GM12878 (cell line): ENCODE data around the gene ZDHHC5. TPM values are rescaled to one million over a fixed set of nuclear protein-coding genes. Genes with fewer than 3 reads are reported as not detected.

ENCODE experiments used
- BCL3 ChIP-seq: IDR thresholded peaks from 2 replicates; pipeline ENCODE4 v1.6.1; 2011; ENCODE audit warnings: borderline replicate concordance, low read depth, mild to moderate bottlenecking, moderate library complexity, low read length; ENCODE audit not compliant: insufficient read depth, poor library complexity, severe bottlenecking
- CTCF ChIP-seq, 3 experiments: IDR thresholded peaks in 2 of 3; conservative IDR thresholded peaks in 1 of 3; 2 replicates each; pipeline ENCODE4 v1.5.1; 2011; ENCODE audit warnings: low read depth in 3 of 3, low read length in 3 of 3, mild to moderate bottlenecking in 3 of 3, control low read depth in 2 of 3, moderate library complexity in 2 of 3, inconsistent platforms in 1 of 3, mixed read lengths in 1 of 3; ENCODE audit not compliant: control insufficient read depth in 2 of 3, insufficient read depth in 1 of 3; ENCODE audit errors: extremely low read depth in 1 of 3
- E2F8 ChIP-seq: fragments of 450-650 bp; IDR thresholded peaks from 2 replicates; pipeline ENCODE4 v1.6.1; 2018; ENCODE audit warnings: mild to moderate bottlenecking, low read depth, moderate library complexity; ENCODE audit not compliant: partially characterized antibody
- EGR1 ChIP-seq, 2 experiments: IDR thresholded peaks; 1 replicate in 1 of 2; 2 replicates in 1 of 2; pipeline ENCODE4 v1.6.1; 2011 to 2012; ENCODE audit warnings: low read depth in 2 of 2, low read length in 2 of 2, borderline replicate concordance in 1 of 2, mild to moderate bottlenecking in 1 of 2, moderate library complexity in 1 of 2
- EZH2 ChIP-seq: IDR thresholded peaks from 2 replicates; pipeline ENCODE4 v1.6.1; 2012; ENCODE audit warnings: low read depth, mild to moderate bottlenecking, control low read depth, inconsistent platforms, low read length, borderline replicate concordance; ENCODE audit not compliant: control insufficient read depth
- IKZF1 ChIP-seq: fragments of 450-650 bp; conservative IDR thresholded peaks from 2 replicates; pipeline ENCODE4 v1.6.1; 2017; ENCODE audit warnings: antibody characterized with exemption, mild to moderate bottlenecking
- MTA3 ChIP-seq: IDR thresholded peaks from 2 replicates; pipeline ENCODE4 v1.6.1; 2012; ENCODE audit warnings: low read length, inconsistent platforms, borderline replicate concordance
- NFYA ChIP-seq: IDR thresholded peaks from 2 replicates; pipeline ENCODE4 v1.6.1; 2011; ENCODE audit warnings: low read depth, mild to moderate bottlenecking, low read length, improper control_type of control experiment, borderline replicate concordance
- RAD21 ChIP-seq: IDR thresholded peaks from 2 replicates; pipeline ENCODE4 v1.6.1; 2011; ENCODE audit warnings: mild to moderate bottlenecking, low read depth, low read length, moderate library complexity; ENCODE audit not compliant: insufficient read depth
- RELA ChIP-seq: fragments of 450-650 bp; IDR thresholded peaks from 2 replicates; pipeline ENCODE4 v1.8.0; 2014; ENCODE audit warnings: borderline replicate concordance; ENCODE audit not compliant: partially characterized antibody
- REST ChIP-seq: IDR thresholded peaks from 2 replicates; pipeline ENCODE4 v1.6.1; 2012; ENCODE audit warnings: mild to moderate bottlenecking, low read depth, low read length
- SMC3 ChIP-seq: IDR thresholded peaks from 2 replicates; pipeline ENCODE4 v1.6.1; 2011; ENCODE audit warnings: low read length, improper control_type of control experiment, borderline replicate concordance
- SREBF2 ChIP-seq: IDR thresholded peaks from 2 replicates; pipeline ENCODE4 v1.6.1; 2012; ENCODE audit warnings: mild to moderate bottlenecking, low read length
- ZBTB11 ChIP-seq: fragments of 450-650 bp; formaldehyde crosslinking; IDR thresholded peaks from 2 replicates; pipeline ENCODE4 v1.5.0; 2022; ENCODE audit warnings: mild to moderate bottlenecking, missing genetic modification characterization
- polyA plus RNA-seq, 11 experiments: library from polyadenylated mRNA; depleted of rRNA in 4 of 11; unstranded in 6 of 11; stranded (reverse) in 5 of 11; fragments of >200 nt; fragmentation: Nextera tagmentation in 4 of 11; fragmentation: Illumina TruSeq in 1 of 11; extraction: Ambion mirVana in 4 of 11; extraction: Trizol in 1 of 11; gene quantifications; 1 replicate in 1 of 11; 2 replicates in 10 of 11; pipeline versions ENCODE4 v1.2.1 to v1.2.3, GENCODE V29; 2011 to 2016; ENCODE audit warnings: inconsistent platforms in 2 of 11, missing spikeins in 2 of 11, low read depth in 1 of 11
- total RNA-seq, 4 experiments: library from RNA; depleted of rRNA in 3 of 4; stranded (reverse); fragments of >200 nt in 3 of 4; fragmentation: Illumina TruSeq in 1 of 4; extraction: Trizol in 1 of 4; gene quantifications; 2 replicates each; pipeline versions ENCODE4 v1.2.1 to v1.2.3, GENCODE V29; 2013 to 2021

The ZDHHC5 gene
- total and polyA plus RNA-seq, 10 of the 15 experiments (the other 5 are each of a cell fraction or from before 2014, with no cell fraction given): 3.9 to 61.3 (median 37.6) TPM

- TF ChIP-seq ZBTB11 (no peak), RAD21 (peak; percentile 66), CTCF (IDR thresholded peaks at IDR 0.05 in 2 of 3, conservative IDR thresholded peaks at IDR 0.05 in 1 of 3; ENCODE audit: control insufficient read depth in 2 of 3, extremely low read depth in 1 of 3, insufficient read depth in 1 of 3, low read depth in 3 of 3, low read length in 3 of 3) (peak; percentile 54 to 72 (median 57); a peak in 5 of 6 replicates), IKZF1 (no peak), NFYA (no peak), BCL3 (no peak), EZH2 (no peak), SMC3 (peak; percentile 78), REST (no peak), MTA3 (no peak), RELA (no peak), SREBF2 (no peak), EGR1 (IDR thresholded peaks at IDR 0.05; ENCODE audit: borderline replicate concordance in 1 of 2, low read depth in 2 of 2, low read length in 2 of 2) (no peak), E2F8 (no peak)
Measured at GRCh38 chr11:57641011-57641807, 26.7 kb upstream of the ZDHHC5 start (continued).
